A673 (cell line): ENCODE measurements around the gene TTC9B. TPM values are rescaled to one million over a fixed set of nuclear protein-coding genes. Genes with fewer than 3 reads are reported as not detected.

ENCODE experiments used
- BruUV-seq: library from RNA; stranded (reverse); fragments of 400-500 nt; replicated peaks from 2 replicates; lab custom pipeline; 2021; lab: Mats Ljungman, UMichigan
- CTCF ChIA-PET: fragments of 300-600 bp; sonication (Branson Sonifier 250); formaldehyde crosslinking; loops from one replicate; lab custom pipeline; 2022; ENCODE audit warnings: antibody characterized with exemption; lab: Charles Lee
- POLR2A ChIA-PET: fragments of 300-600 bp; sonication (Branson Sonifier 250); formaldehyde crosslinking; loops from one replicate; lab custom pipeline; 2022; ENCODE audit warnings: antibody characterized with exemption; ENCODE audit not compliant: low non-redundant PET; lab: Charles Lee
- DNase-seq: peaks from one replicate; pipeline ENCODE4 v3.0.0-alpha.2; 2015; ENCODE audit warnings: low spot score
- H3K27ac ChIP-seq: fragments of 200-600 bp; sonication (generic); 2 replicates; pipeline ENCODE4 v1.5.1; 2016; ENCODE audit warnings: mixed run types, low read depth, mild to moderate bottlenecking, mixed read lengths, antibody characterized with exemption, low read length; ENCODE audit not compliant: poor library complexity, severe bottlenecking
- H3K27me3 ChIP-seq: fragments of 200-600 bp; sonication (generic); replicated peaks from 2 replicates; pipeline ENCODE4 v1.6.1; 2017; ENCODE audit warnings: mixed run types, low read depth, mild to moderate bottlenecking, mixed read lengths, antibody characterized with exemption, low read length; ENCODE audit not compliant: insufficient read depth, poor library complexity
- H3K36me3 ChIP-seq: fragments of 200-600 bp; sonication (generic); 2 replicates; pipeline ENCODE4 v1.6.1; 2016; ENCODE audit warnings: mixed run types, mild to moderate bottlenecking, mixed read lengths, antibody characterized with exemption, low read length; ENCODE audit not compliant: insufficient read depth, poor library complexity, severe bottlenecking
- H3K4me1 ChIP-seq: fragments of 200-600 bp; sonication (generic); 2 replicates; pipeline ENCODE4 v1.6.1; 2017; ENCODE audit warnings: mixed run types, mild to moderate bottlenecking, mixed read lengths, antibody characterized with exemption, low read length; ENCODE audit not compliant: insufficient read depth, poor library complexity, severe bottlenecking
- H3K4me3 ChIP-seq: fragments of 200-600 bp; sonication (generic); 2 replicates; pipeline ENCODE4 v1.5.1; 2016; ENCODE audit warnings: low read depth, mixed run types, mild to moderate bottlenecking, mixed read lengths, low read length; ENCODE audit not compliant: poor library complexity, severe bottlenecking
- H3K9me3 ChIP-seq: fragments of 200-600 bp; sonication (generic); 2 replicates; pipeline ENCODE4 v1.6.1; 2016; ENCODE audit warnings: mixed run types, low read depth, mild to moderate bottlenecking, mixed read lengths, antibody characterized with exemption, low read length; ENCODE audit not compliant: poor library complexity, severe bottlenecking
- EZH2 ChIP-seq: fragments of 200-600 bp; sonication (generic); IDR thresholded peaks from 2 replicates; pipeline ENCODE4 v1.6.1; 2017; ENCODE audit warnings: borderline replicate concordance, low read depth, mild to moderate bottlenecking, mixed read lengths, antibody characterized with exemption, low read length; ENCODE audit not compliant: poor library complexity, severe bottlenecking
- intact Hi-C: fragments of 100-400 bp; cut with micrococcal nuclease; formaldehyde crosslinking; loops from one replicate; pipeline ENCODE4 v1.10.0; 2022; ENCODE audit not compliant: unreplicated experiment
- total RNA-seq: library from RNA; stranded (reverse); gene quantifications from 2 replicates; pipeline ENCODE4 v1.2.3, GENCODE V29; 2021
- TF ChIP-seq, protein P1 (sequence below): fragments of 300-800, 200-600 bp; sonication (generic); conservative IDR thresholded peaks from 2 replicates; pipeline ENCODE4 v1.5.1; 2017; ENCODE audit warnings: low read depth, mild to moderate bottlenecking, antibody characterized with exemption, low read length, moderate library complexity, mixed read lengths

The TTC9B gene
- total RNA-seq, 1 experiment from 2014 or later = not detected

DNA sequence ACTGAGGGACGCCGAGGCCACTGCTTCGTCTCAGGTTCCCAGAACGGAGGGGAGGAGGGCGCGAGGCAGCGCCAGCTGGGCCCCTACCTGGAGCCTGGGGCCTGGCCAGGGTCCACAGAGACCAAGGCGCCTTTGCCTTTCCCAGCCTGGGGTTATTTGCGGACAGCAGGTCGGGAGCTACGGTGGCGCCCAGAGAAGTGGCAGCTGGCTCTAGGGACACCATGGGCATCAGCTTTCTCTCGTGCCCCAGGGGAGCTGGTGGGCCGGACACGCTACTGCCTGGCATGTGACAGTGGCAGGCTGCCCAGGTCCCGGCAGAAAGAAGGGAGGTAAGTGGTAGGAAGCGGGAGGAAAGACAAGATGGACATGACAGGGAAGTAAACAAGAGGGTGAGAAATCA, 47.9 kb upstream of the TTC9B start:
- CTCF ChIA-PET = no interaction called here
- H3K27ac ChIP-seq = no peak overlapping the region
- H3K36me3 ChIP-seq = peaks cover 7% of the 10 kb centered on the region
- no peak overlapping the region for H3K4me3 ChIP-seq
- intact Hi-C loops = no loop called here
- H3K27me3 ChIP-seq = no peaks in the 10 kb centered on the region
- TF ChIP-seq EZH2 = no peak
- TF ChIP-seq, protein P1, sequence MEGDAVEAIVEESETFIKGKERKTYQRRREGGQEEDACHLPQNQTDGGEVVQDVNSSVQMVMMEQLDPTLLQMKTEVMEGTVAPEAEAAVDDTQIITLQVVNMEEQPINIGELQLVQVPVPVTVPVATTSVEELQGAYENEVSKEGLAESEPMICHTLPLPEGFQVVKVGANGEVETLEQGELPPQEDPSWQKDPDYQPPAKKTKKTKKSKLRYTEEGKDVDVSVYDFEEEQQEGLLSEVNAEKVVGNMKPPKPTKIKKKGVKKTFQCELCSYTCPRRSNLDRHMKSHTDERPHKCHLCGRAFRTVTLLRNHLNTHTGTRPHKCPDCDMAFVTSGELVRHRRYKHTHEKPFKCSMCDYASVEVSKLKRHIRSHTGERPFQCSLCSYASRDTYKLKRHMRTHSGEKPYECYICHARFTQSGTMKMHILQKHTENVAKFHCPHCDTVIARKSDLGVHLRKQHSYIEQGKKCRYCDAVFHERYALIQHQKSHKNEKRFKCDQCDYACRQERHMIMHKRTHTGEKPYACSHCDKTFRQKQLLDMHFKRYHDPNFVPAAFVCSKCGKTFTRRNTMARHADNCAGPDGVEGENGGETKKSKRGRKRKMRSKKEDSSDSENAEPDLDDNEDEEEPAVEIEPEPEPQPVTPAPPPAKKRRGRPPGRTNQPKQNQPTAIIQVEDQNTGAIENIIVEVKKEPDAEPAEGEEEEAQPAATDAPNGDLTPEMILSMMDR = no peak
- H3K4me1 ChIP-seq = no peaks in the 10 kb centered on the region
- no TSS peak for BruUV-seq
- no peak for DNase-seq
- H3K9me3 ChIP-seq = no peaks in the 10 kb centered on the region
- POLR2A ChIA-PET = no interaction called here

DNA sequence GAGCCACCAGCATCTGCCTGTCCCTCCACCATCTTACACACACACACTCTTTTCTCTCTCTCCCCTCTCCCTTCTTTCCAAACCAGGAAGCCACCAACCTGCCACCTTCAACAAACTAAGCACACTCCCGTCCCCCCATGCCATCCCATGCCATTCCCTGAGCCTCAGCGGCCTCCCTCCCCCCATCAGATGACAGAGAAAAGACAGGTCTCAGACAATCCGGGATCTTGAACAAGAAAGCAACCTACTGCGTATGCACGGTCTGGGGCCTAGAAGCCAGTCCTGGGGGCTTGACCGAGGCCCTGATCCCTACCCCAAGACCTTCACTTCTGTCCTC, 47.5 kb upstream of the TTC9B start:
- BruUV-seq = no TSS peak
- ChIA-PET POLR2A (no interaction called here), CTCF (no interaction called here)
- H3K27ac ChIP-seq = no peak overlapping the region
- no peak overlapping the region for H3K4me3 ChIP-seq
- no peaks in the 10 kb centered on the region for H3K4me1 ChIP-seq
- no peaks in the 10 kb centered on the region for H3K27me3 ChIP-seq
- intact Hi-C loops = no loop called here
- DNase-seq = no peak
- TF ChIP-seq, protein P1 = no peak
- no peak for TF ChIP-seq EZH2
- no peaks in the 10 kb centered on the region for H3K9me3 ChIP-seq
- peaks cover 7% of the 10 kb centered on the region for H3K36me3 ChIP-seq

DNA sequence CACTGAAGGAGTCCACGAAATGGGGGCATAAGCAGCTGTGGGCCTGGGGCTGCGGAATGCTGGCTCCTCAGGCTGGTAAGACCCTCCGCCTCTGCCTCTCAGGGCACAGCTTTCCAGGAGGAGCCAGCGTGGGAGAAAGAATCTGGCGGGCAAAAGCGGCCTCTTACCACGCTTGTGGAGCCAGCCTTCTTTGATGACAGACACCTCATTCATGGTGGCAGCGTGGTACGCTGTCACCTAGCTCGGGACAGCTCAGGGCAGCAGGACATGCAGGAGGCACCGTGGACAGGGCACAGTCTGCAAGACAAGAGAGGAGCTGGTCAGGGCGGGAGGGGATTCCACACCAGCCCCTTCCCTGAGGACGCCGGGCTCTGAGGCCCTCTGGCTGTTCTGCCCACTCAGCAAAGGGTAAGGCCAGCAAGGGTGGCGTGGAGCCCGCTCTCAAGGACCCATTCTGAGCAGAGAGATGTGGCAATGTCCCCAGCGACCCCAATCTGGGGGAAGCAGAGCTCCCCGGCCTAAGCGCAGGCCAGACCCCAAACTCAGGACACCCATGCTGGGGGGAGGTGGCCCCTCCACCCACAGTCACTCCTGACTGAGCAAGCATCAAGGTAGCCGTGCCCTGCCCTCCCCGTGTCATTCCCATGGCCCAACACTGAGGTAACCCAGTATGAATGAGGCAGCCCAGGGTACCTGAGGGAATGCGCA, 47.0 kb upstream of the TTC9B start:
- TF ChIP-seq EZH2 = no peak
- TF ChIP-seq, protein P1 = no peak
- intact Hi-C loops = no loop called here
- Histone ChIP-seq H3K27me3 (no peaks in the 10 kb centered on the region), H3K4me1 (no peaks in the 10 kb centered on the region), H3K9me3 (no peaks in the 10 kb centered on the region), H3K4me3 (no peak overlapping the region), H3K36me3 (peaks cover 7% of the 10 kb centered on the region), H3K27ac (no peak overlapping the region)
- no peak for DNase-seq
- BruUV-seq = no TSS peak
- CTCF ChIA-PET = no interaction called here
- POLR2A ChIA-PET = no interaction called here
